B cell (primary cell): ENCODE results near the gene SARM1. TPM values are rescaled to one million over a fixed set of nuclear protein-coding genes. Genes with fewer than 3 reads are reported as not detected.

Source experiments
- ATAC-seq: fragments of 200-7000 bp; cut with Tn5 transposase; one replicate; pipeline ENCODE4 v1.10.0; 2021; ENCODE audit warnings: low read depth, mild to moderate bottlenecking, moderate number of reproducible peaks, moderate library complexity
- CTCF ChIA-PET: fragments of 350-600 bp; sonication (Branson Sonifier 250); formaldehyde crosslinking; loops from one replicate; lab custom pipeline; 2021; ENCODE audit warnings: antibody characterized with exemption, inconsistent platforms; lab: Charles Lee
- POLR2A ChIA-PET: fragments of 350-600 bp; sonication (Branson Sonifier 250); formaldehyde crosslinking; loops from one replicate; lab custom pipeline; 2021; ENCODE audit warnings: antibody characterized with exemption; lab: Charles Lee
- DNase-seq: peaks from one replicate; pipeline ENCODE4 v3.0.0; 2013
- H2AFZ ChIP-seq: 2 replicates; pipeline ENCODE4 v1.6.1; 2012; ENCODE audit warnings: mild to moderate bottlenecking, low read depth, low read length; ENCODE audit not compliant: insufficient read depth, poor library complexity, severe bottlenecking
- H3K27ac ChIP-seq, 2 donors: 1 replicate in 1 of 2; 2 replicates in 1 of 2; pipeline ENCODE4 v1.5.1; 2012 to 2013; ENCODE audit warnings: low read length in 2 of 2, mild to moderate bottlenecking in 2 of 2, moderate library complexity in 1 of 2
- H3K27me3 ChIP-seq, 4 experiments: fragments of 200-600 bp in 1 of 4; sonication (generic) in 1 of 4; replicated peaks in 1 of 4; 1 replicate in 2 of 4; 2 replicates in 2 of 4; pipeline versions ENCODE4 v1.6.1 to v1.7.0; 2013 to 2016; ENCODE audit warnings: low read length in 3 of 4, mild to moderate bottlenecking in 2 of 4, mixed read lengths in 1 of 4, moderate library complexity in 1 of 4; ENCODE audit not compliant: insufficient read depth in 4 of 4, control insufficient read depth in 3 of 4; ENCODE audit errors: control extremely low read depth in 1 of 4
- H3K36me3 ChIP-seq, 2 experiments: replicated peaks in 1 of 2; 1 replicate in 1 of 2; 2 replicates in 1 of 2; pipeline versions ENCODE4 v1.6.1 to v1.7.1; 2013; ENCODE audit warnings: low read length in 1 of 2; ENCODE audit not compliant: insufficient read depth in 2 of 2, control insufficient read depth in 1 of 2; ENCODE audit errors: control extremely low read depth in 1 of 2, extremely low read depth in 1 of 2
- H3K4me1 ChIP-seq, 2 donors: fragments of 200-600 bp in 1 of 2; sonication (generic) in 1 of 2; 1 replicate in 1 of 2; 2 replicates in 1 of 2; pipeline versions ENCODE4 v1.5.1 to v1.6.1; 2013 to 2017; ENCODE audit warnings: low read length in 2 of 2; ENCODE audit not compliant: control insufficient read depth in 2 of 2, insufficient read depth in 2 of 2
- H3K4me2 ChIP-seq: replicated peaks from 2 replicates; pipeline ENCODE3; 2012; ENCODE audit warnings: mild to moderate bottlenecking, low read depth, low read length; ENCODE audit not compliant: poor library complexity, severe bottlenecking
- H3K4me3 ChIP-seq, 5 experiments: fragments of 200-600 bp in 1 of 5; sonication (generic) in 1 of 5; 1 replicate in 3 of 5; 2 replicates in 2 of 5; pipeline versions ENCODE4 v1.5.1 to v1.7.0; 2011 to 2016; ENCODE audit warnings: low read length in 4 of 5, mild to moderate bottlenecking in 4 of 5, low read depth in 2 of 5, control low read depth in 1 of 5, moderate library complexity in 1 of 5; ENCODE audit not compliant: insufficient read depth in 1 of 5; ENCODE audit errors: control extremely low read depth in 1 of 5, extremely low read depth in 1 of 5
- H3K79me2 ChIP-seq: fragments of 200-600 bp; sonication (generic); one replicate; pipeline ENCODE4 v1.6.0; 2016; ENCODE audit warnings: low read length; ENCODE audit not compliant: control insufficient read depth, insufficient read depth
- H3K9ac ChIP-seq: fragments of 200-600 bp; sonication (generic); 2 replicates; pipeline ENCODE4 v1.6.1; 2017; ENCODE audit warnings: mild to moderate bottlenecking, low read length, moderate library complexity
- H3K9me3 ChIP-seq, 3 donors: one replicate each; pipeline versions ENCODE4 v1.6.1 to v1.7.1; 2013; ENCODE audit warnings: low read length in 2 of 3; ENCODE audit not compliant: control insufficient read depth in 2 of 3, insufficient read depth in 1 of 3; ENCODE audit errors: control extremely low read depth in 1 of 3
- H4K20me1 ChIP-seq: 2 replicates; pipeline ENCODE4 v1.6.0; 2012; ENCODE audit warnings: mild to moderate bottlenecking, low read length; ENCODE audit not compliant: insufficient read depth, control insufficient read depth, poor library complexity, severe bottlenecking
- H3K27ac Mint-ChIP-seq: one replicate; pipeline ENCODE4 v1.8.0; 2021; ENCODE audit warnings: mixed read lengths
- H3K27me3 Mint-ChIP-seq: one replicate; pipeline ENCODE4 v1.8.0; 2021; ENCODE audit warnings: mixed read lengths
- H3K4me1 Mint-ChIP-seq: one replicate; pipeline ENCODE4 v1.8.0; 2021; ENCODE audit warnings: mixed read lengths
- H3K4me3 Mint-ChIP-seq: one replicate; pipeline ENCODE4 v1.8.0; 2021; ENCODE audit warnings: mixed read lengths
- H3K9me3 Mint-ChIP-seq: one replicate; pipeline ENCODE4 v1.8.0; 2022; ENCODE audit warnings: mixed read lengths; ENCODE audit not compliant: insufficient read depth
- EZH2 ChIP-seq: IDR thresholded peaks from 2 replicates; pipeline ENCODE4 v1.6.1; 2012; ENCODE audit warnings: borderline replicate concordance, low read depth, mild to moderate bottlenecking, moderate library complexity, low read length; ENCODE audit not compliant: insufficient read depth, poor library complexity, severe bottlenecking
- WGBS: methylation state at CpG from one replicate; pipeline ENCODE4 v1.1.5; 2013; ENCODE audit warnings: missing lambda C conversion rate; ENCODE audit not compliant: insufficient coverage; 5-methylcytosine and 5-hydroxymethylcytosine counted together
- intact Hi-C: fragments of 100-400 bp; cut with micrococcal nuclease; formaldehyde crosslinking; loops from one replicate; pipeline ENCODE4 v1.10.0; 2022
- polyA minus RNA-seq: library from RNA; depleted of rRNA, polyadenylated mRNA; stranded (reverse); fragments of >200 nt; gene quantifications from 2 replicates; pipeline ENCODE4 v1.2.3, GENCODE V29; 2012
- polyA plus RNA-seq: library from polyadenylated mRNA; depleted of rRNA; stranded (reverse); fragments of >200 nt; gene quantifications from 2 replicates; pipeline ENCODE4 v1.2.3, GENCODE V29; 2012
- total RNA-seq, 2 donors: library from RNA; stranded (reverse); fragments of 120-200 nt in 1 of 2; gene quantifications; 1 replicate in 1 of 2; 2 replicates in 1 of 2; pipeline versions ENCODE4 v1.2.3 to v1.2.4, GENCODE V29; 2013 to 2022
- TF ChIP-seq, protein P1 (sequence below): fragments of 200-600 bp; IDR thresholded peaks from one replicate; pipeline ENCODE4 v1.8.0; 2022; ENCODE audit warnings: antibody characterized with exemption, mild to moderate bottlenecking

The SARM1 gene
- total RNA-seq: 28.0 and 32.8 TPM in 2 replicates
- total RNA-seq (2013): 6.7 TPM
- polyA plus RNA-seq: 15.3 and 22.5 TPM in 2 replicates
- polyA minus RNA-seq: 18.0 and 23.8 TPM in 2 replicates

DNA sequence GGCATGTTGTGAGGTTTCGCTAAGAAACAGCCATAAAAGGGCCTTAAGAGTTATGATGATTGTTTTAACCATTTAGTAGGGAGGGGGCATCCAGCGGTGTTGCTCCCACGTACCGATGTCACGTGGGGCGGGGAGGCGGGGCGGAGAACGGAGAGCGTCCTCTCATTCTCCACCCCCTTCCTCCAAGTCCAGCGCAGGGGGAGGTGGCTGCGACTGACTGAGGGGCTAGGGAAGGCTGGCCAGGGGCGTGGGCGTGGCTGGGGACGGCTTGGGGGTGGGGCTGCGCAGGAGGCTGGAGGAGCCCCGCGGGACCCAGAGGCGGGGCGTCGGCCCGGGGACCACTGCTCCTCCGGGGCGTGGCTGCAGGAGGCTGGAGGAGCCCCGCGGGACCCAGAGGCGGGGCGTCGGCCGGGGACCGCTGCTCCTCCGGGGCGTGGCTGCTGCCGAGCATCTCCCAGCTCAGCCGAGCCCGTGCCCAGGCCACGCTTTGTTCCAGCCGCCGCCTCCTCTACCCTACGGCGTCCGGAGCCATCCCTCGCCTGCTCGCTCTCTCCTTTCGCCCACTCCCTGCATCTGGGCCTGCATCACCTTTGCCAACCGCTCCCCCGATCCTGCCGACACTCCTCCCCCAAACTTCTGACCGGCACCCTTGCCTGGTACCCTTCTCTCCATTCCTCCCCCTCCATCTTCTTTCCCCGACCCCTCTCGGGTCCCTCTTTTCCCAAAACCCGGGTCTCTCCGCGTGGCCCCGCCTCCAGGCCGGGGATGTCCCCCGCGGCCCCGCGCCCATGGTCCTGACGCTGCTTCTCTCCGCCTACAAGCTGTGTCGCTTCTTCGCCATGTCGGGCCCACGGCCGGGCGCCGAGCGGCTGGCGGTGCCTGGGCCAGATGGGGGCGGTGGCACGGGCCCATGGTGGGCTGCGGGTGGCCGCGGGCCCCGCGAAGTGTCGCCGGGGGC, at the start of gene SARM1:
SARM1 (plus strand) TSS at position 450 of the 958 bp plus-strand sequence; CDS start at position 789, 339 bp downstream.
- POLR2A ChIA-PET: no interaction called here
- CTCF ChIA-PET: interaction anchor here (1.4 to 3.8 kb wide), 2 partner anchors 13 to 36 kb away, joined by 6 to 19 read pairs; partner anchors contain the start of genes IFT20, POLDIP2 and TNFAIP1
- H3K9me3 ChIP-seq: no peaks in the 10 kb centered on the region
- Mint-ChIP-seq H3K9me3 (no peaks in the 10 kb centered on the region), H3K4me3 (peak within 1 kb of the TSS; percentile 99), H3K4me1 (peaks cover 22% of the 10 kb centered on the region), H3K27me3 (no peaks in the 10 kb centered on the region), H3K27ac (peak within 1 kb of the TSS; percentile 96)
- peaks cover 22% of the 10 kb centered on the region for H4K20me1 ChIP-seq
- peaks cover 0 to 3% of the 10 kb centered on the region in 2 experiments for H3K36me3 ChIP-seq
- ATAC-seq: peak; percentile 90
- peaks cover 14 to 23% of the 10 kb centered on the region in 2 donors for H3K4me1 ChIP-seq
- TF ChIP-seq EZH2: no peak
- TF ChIP-seq, protein P1, sequence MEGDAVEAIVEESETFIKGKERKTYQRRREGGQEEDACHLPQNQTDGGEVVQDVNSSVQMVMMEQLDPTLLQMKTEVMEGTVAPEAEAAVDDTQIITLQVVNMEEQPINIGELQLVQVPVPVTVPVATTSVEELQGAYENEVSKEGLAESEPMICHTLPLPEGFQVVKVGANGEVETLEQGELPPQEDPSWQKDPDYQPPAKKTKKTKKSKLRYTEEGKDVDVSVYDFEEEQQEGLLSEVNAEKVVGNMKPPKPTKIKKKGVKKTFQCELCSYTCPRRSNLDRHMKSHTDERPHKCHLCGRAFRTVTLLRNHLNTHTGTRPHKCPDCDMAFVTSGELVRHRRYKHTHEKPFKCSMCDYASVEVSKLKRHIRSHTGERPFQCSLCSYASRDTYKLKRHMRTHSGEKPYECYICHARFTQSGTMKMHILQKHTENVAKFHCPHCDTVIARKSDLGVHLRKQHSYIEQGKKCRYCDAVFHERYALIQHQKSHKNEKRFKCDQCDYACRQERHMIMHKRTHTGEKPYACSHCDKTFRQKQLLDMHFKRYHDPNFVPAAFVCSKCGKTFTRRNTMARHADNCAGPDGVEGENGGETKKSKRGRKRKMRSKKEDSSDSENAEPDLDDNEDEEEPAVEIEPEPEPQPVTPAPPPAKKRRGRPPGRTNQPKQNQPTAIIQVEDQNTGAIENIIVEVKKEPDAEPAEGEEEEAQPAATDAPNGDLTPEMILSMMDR: no peak
- peak; percentile 90 for DNase-seq
- no peaks in the 10 kb centered on the region for H3K27me3 ChIP-seq
- H3K79me2 ChIP-seq: peaks cover 8% of the 10 kb centered on the region
- H3K9ac ChIP-seq: peak within 1 kb of the TSS; percentile 71
- H3K27ac ChIP-seq: peak within 1 kb of the TSS; percentile 71 to 72
- WGBS: under 1% methylated on average over 70 of the region's 80 CpGs
- H3K4me3 ChIP-seq: peak within 1 kb of the TSS; percentile 43 to 81 (median 74)
- H3K4me2 ChIP-seq: peak within 1 kb of the TSS; percentile 92
- peak within 1 kb of the TSS; percentile 88 for H2AFZ ChIP-seq
- intact Hi-C loops: loop anchor here (1.0 to 5.0 kb wide), 5 partner anchors 13 to 52 kb away; partner anchors contain the start of genes IFT20, POLDIP2, SLC46A1 and TMEM97
